PC-9 (cell line): ENCODE measurements around the gene ERBB2.

Experiments used
- CTCF ChIP-seq: fragments of 200-600 bp; sonication (generic); conservative IDR thresholded peaks from 2 replicates; pipeline ENCODE4 v1.6.1; 2017; ENCODE audit warnings: mixed run types, antibody characterized with exemption, mild to moderate bottlenecking, moderate library complexity
- EZH2 ChIP-seq: fragments of 200-600 bp; sonication (generic); IDR thresholded peaks from 2 replicates; pipeline ENCODE4 v1.8.0; 2017; ENCODE audit warnings: antibody characterized with exemption, low read depth

- no peak for TF ChIP-seq CTCF
- TF ChIP-seq EZH2: no peak
Observed at GRCh38 chr17:39752241-39752881, 52.5 kb downstream of the ERBB2 start.
